Measurements from ENCODE around the gene TMOD1. TPM values are rescaled to one million over a fixed set of nuclear protein-coding genes. Genes with fewer than 3 reads are reported as not detected.

Gene TMOD1
- total and polyA plus RNA-seq, 10 of the 15 experiments (the other 5 are each of a cell fraction or from before 2014, with no cell fraction given), result 4.0 to 44.1 (median 15.4) TPM

DNA sequence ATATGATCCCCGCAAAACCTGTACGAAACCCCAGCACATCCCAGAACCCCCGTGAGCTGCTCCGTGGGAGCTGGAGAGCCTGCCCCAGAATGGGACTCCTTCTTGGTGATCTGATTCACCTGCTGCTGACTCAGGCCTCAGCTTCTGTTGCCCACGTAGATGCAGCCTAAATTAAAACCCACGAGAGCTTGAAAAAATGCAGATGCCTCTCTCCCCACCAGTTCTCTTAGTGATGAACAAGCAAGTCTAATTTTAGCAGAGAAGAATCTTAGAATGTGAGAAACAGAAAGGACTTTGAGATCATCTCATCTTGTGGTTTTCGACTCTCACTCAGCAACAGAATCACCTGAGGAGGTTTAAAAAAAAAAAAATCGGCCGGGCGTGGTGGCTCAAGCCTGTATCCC is 57.6 kb downstream of the TMOD1 start (continued):
- TF ChIP-seq HCFC1 (IDR thresholded peaks at IDR 0.05; ENCODE audit: low read length), result no peak
- TF ChIP-seq SUZ12 (IDR thresholded peaks at IDR 0.05; ENCODE audit: unreplicated experiment), result no peak
- TF ChIP-seq ZBTB4 (CRISPR knock-in tag; IDR thresholded peaks at IDR 0.05), result no peak
- TF ChIP-seq KLF5 (IDR thresholded peaks at IDR 0.05; ENCODE audit: partially characterized antibody), result no peak
- TF ChIP-seq USF2 (IDR thresholded peaks at IDR 0.05; ENCODE audit: borderline replicate concordance, low read depth, low read length), result no peak
- no peak for TF ChIP-seq NR2C1 (IDR thresholded peaks at IDR 0.05)
- TF ChIP-seq SIX5 (IDR thresholded peaks at IDR 0.05; ENCODE audit: low read depth, low read length, severe bottlenecking), result no peak
- TF ChIP-seq MTA2 (IDR thresholded peaks at IDR 0.05; ENCODE audit: low read depth), result no peak
- TF ChIP-seq, protein P1, sequence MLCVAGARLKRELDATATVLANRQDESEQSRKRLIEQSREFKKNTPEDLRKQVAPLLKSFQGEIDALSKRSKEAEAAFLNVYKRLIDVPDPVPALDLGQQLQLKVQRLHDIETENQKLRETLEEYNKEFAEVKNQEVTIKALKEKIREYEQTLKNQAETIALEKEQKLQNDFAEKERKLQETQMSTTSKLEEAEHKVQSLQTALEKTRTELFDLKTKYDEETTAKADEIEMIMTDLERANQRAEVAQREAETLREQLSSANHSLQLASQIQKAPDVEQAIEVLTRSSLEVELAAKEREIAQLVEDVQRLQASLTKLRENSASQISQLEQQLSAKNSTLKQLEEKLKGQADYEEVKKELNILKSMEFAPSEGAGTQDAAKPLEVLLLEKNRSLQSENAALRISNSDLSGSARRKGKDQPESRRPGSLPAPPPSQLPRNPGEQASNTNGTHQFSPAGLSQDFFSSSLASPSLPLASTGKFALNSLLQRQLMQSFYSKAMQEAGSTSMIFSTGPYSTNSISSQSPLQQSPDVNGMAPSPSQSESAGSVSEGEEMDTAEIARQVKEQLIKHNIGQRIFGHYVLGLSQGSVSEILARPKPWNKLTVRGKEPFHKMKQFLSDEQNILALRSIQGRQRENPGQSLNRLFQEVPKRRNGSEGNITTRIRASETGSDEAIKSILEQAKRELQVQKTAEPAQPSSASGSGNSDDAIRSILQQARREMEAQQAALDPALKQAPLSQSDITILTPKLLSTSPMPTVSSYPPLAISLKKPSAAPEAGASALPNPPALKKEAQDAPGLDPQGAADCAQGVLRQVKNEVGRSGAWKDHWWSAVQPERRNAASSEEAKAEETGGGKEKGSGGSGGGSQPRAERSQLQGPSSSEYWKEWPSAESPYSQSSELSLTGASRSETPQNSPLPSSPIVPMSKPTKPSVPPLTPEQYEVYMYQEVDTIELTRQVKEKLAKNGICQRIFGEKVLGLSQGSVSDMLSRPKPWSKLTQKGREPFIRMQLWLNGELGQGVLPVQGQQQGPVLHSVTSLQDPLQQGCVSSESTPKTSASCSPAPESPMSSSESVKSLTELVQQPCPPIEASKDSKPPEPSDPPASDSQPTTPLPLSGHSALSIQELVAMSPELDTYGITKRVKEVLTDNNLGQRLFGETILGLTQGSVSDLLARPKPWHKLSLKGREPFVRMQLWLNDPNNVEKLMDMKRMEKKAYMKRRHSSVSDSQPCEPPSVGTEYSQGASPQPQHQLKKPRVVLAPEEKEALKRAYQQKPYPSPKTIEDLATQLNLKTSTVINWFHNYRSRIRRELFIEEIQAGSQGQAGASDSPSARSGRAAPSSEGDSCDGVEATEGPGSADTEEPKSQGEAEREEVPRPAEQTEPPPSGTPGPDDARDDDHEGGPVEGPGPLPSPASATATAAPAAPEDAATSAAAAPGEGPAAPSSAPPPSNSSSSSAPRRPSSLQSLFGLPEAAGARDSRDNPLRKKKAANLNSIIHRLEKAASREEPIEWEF (IDR thresholded peaks at IDR 0.05; ENCODE audit: insufficient replicate concordance, low read depth, low read length), result no peak
- TF ChIP-seq RUNX3 (IDR thresholded peaks at IDR 0.05; ENCODE audit: low read length), result peak; percentile 93
- no peak for TF ChIP-seq LARP7 (IDR thresholded peaks at IDR 0.05)
- TF ChIP-seq ZZZ3 (IDR thresholded peaks at IDR 0.05; ENCODE audit: control insufficient read depth, insufficient read length, low read depth), result no peak
- no peak for TF ChIP-seq BMI1 (IDR thresholded peaks at IDR 0.05; ENCODE audit: borderline replicate concordance)
- no peak for TF ChIP-seq HDAC2 (IDR thresholded peaks at IDR 0.05)
- TF ChIP-seq SKIL (IDR thresholded peaks at IDR 0.05; ENCODE audit: low read depth, poor library complexity, severe bottlenecking), result no peak
- TF ChIP-seq PKNOX1 (IDR thresholded peaks at IDR 0.05), result peak; percentile 59; the same call in 1 of the 2 replicates
- TF ChIP-seq SIN3A (IDR thresholded peaks at IDR 0.05; ENCODE audit: low read depth, low read length), result no peak
- peak; percentile 62 to 72; a peak in 3 of 4 replicates for TF ChIP-seq BHLHE40 (IDR thresholded peaks at IDR 0.05; ENCODE audit: borderline replicate concordance in 1 of 2, low read depth in 2 of 2, low read length in 1 of 2)
- TF ChIP-seq ZNF622 (IDR thresholded peaks at IDR 0.05), result no peak
